H1 (cell line): ENCODE measurements around the gene MEFV.

Experiments
- CTCF ChIP-seq, 3 experiments: IDR thresholded peaks; 1 replicate in 2 of 3; 2 replicates in 1 of 3; pipeline versions ENCODE4 v1.5.1 to v1.6.1; 2011; ENCODE audit warnings: low read length in 3 of 3, mild to moderate bottlenecking in 3 of 3, inconsistent platforms in 2 of 3, low read depth in 1 of 3, moderate library complexity in 1 of 3; ENCODE audit not compliant: insufficient read depth in 1 of 3; ENCODE audit errors: control extremely low read depth in 1 of 3
- EZH2 ChIP-seq: fragments of 200-600 bp; sonication (generic); IDR thresholded peaks from 2 replicates; pipeline ENCODE4 v1.7.1; 2012; ENCODE audit warnings: low read depth, mild to moderate bottlenecking, moderate library complexity, low read length, inconsistent platforms; ENCODE audit not compliant: severe bottlenecking
- JUND ChIP-seq: IDR thresholded peaks from 2 replicates; pipeline ENCODE4 v1.6.1; 2011; ENCODE audit warnings: mild to moderate bottlenecking, improper control_type of control experiment, low read length
- POLR2A ChIP-seq, 2 experiments: IDR thresholded peaks; 1 replicate in 1 of 2; 2 replicates in 1 of 2; pipeline ENCODE4 v1.6.1; 2011; ENCODE audit warnings: low read depth in 2 of 2, low read length in 2 of 2, mild to moderate bottlenecking in 2 of 2; ENCODE audit errors: control extremely low read depth in 1 of 2
- SP2 ChIP-seq: IDR thresholded peaks from 2 replicates; pipeline ENCODE4 v1.6.1; 2012; ENCODE audit warnings: mild to moderate bottlenecking, low read length, inconsistent platforms
- YY1 ChIP-seq: IDR thresholded peaks from 2 replicates; pipeline ENCODE4 v1.6.1; 2011; ENCODE audit warnings: low read depth, mild to moderate bottlenecking, low read length

GRCh38 chr16:3246876-3247275, 9.6 kb downstream of the MEFV start:
- TF ChIP-seq POLR2A (IDR thresholded peaks at IDR 0.05; ENCODE audit: control extremely low read depth in 1 of 2, low read depth in 2 of 2, low read length in 2 of 2) (no peak), CTCF (IDR thresholded peaks at IDR 0.05; ENCODE audit: control extremely low read depth in 1 of 3, insufficient read depth in 1 of 3, low read depth in 1 of 3, low read length in 3 of 3) (no peak), SP2 (no peak), YY1 (no peak), EZH2 (no peak), JUND (no peak)
